B cell (primary cell): ENCODE data around the gene SOX13.

Experiments used
- CTCF ChIP-seq: fragments of 200-600 bp; IDR thresholded peaks from one replicate; pipeline ENCODE4 v1.8.0; 2022; ENCODE audit warnings: antibody characterized with exemption, mild to moderate bottlenecking
- EZH2 ChIP-seq: IDR thresholded peaks from 2 replicates; pipeline ENCODE4 v1.6.1; 2012; ENCODE audit warnings: borderline replicate concordance, low read depth, mild to moderate bottlenecking, moderate library complexity, low read length; ENCODE audit not compliant: insufficient read depth, poor library complexity, severe bottlenecking

DNA sequence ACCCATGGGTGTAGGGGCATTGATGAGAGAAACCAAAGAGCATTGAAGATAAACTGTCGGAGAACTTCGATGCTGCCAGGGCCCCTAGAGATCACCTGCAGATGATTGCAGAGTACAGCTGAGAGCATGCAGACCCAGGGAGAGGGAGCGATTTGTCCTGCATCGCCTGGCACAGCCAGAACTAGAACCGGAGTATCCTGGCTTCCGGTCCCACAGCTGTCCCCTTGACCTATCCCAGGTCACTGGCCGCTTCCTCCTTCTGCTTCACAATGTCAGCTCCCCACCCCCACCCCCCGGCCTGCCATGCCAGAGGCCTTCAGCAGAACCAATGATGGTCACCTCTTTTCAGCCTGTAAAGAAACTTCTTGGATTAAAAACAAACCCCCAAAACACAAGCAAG, 29.2 kb upstream of the SOX13 start:
- TF ChIP-seq CTCF: no peak
- no peak for TF ChIP-seq EZH2
